GM23248 (cell line): Measurements from ENCODE around the gene MAPK8IP2.

Experiments used
- EZH2 ChIP-seq: fragments of 200-600 bp; sonication (generic); IDR thresholded peaks from 2 replicates; pipeline ENCODE4 v1.6.1; 2018; ENCODE audit warnings: antibody characterized with exemption, mild to moderate bottlenecking; ENCODE audit not compliant: insufficient read depth, poor library complexity, severe bottlenecking
- EZH2phosphoT487 ChIP-seq: fragments of 200-600 bp; sonication (generic); IDR thresholded peaks from 2 replicates; pipeline ENCODE4 v1.6.1; 2018; ENCODE audit warnings: antibody characterized with exemption, moderate library complexity, mild to moderate bottlenecking, low read depth; ENCODE audit not compliant: insufficient read depth

- TF ChIP-seq EZH2phosphoT487 (no peak), EZH2 (no peak)
Measured at GRCh38 chr22:50561401-50562358, 38.9 kb upstream of the MAPK8IP2 start.
